Ascending aorta (tissue), 2 donors: Measurements from ENCODE around the gene OSTC. TPM values are rescaled to one million over a fixed set of nuclear protein-coding genes. Genes with fewer than 3 reads are reported as not detected.

ENCODE experiments used
- DNase-seq, 2 donors: peaks; one replicate each; pipeline ENCODE4 v3.0.0-alpha.2; 2019; ENCODE audit warnings: low spot score in 2 of 2
- H3K27ac ChIP-seq, 2 donors: fragments of 200-600 bp; sonication (generic); one replicate each; pipeline ENCODE4 v1.5.1; 2016 to 2017; ENCODE audit warnings: mild to moderate bottlenecking in 1 of 2
- H3K27me3 ChIP-seq: fragments of 200-600 bp; sonication (generic); one replicate; pipeline ENCODE4 v1.5.1; 2017
- H3K36me3 ChIP-seq, 2 donors: fragments of 200-600 bp; sonication (generic); one replicate each; pipeline ENCODE4 v1.5.1; 2016
- H3K4me1 ChIP-seq, 2 donors: fragments of 200-600 bp; sonication (generic); one replicate each; pipeline ENCODE4 v1.5.1; 2016 to 2017; ENCODE audit warnings: mild to moderate bottlenecking in 1 of 2
- H3K4me3 ChIP-seq, 2 donors: fragments of 200-600 bp; sonication (generic); one replicate each; pipeline ENCODE4 v1.5.1; 2016 to 2017; ENCODE audit warnings: mild to moderate bottlenecking in 1 of 2
- H3K9me3 ChIP-seq, 2 donors: fragments of 200-600 bp; sonication (generic); one replicate each; pipeline ENCODE4 v1.5.1; 2016
- intact Hi-C: fragments of 100-400 bp; cut with DNase I; formaldehyde crosslinking; loops from one replicate; pipeline ENCODE4 v1.15.1; 2023
- total RNA-seq: library from RNA; depleted of rRNA; stranded (reverse); fragments of >200 nt; gene quantifications from one replicate; pipeline ENCODE4 v1.1.0, GENCODE V29; 2016
- TF ChIP-seq, protein P1 (sequence below), 3 experiments: fragments of 200-600 bp in 2 of 3; fragments of 450-650 bp in 1 of 3; sonication (generic) in 2 of 3; IDR thresholded peaks; one replicate each; pipeline ENCODE4 v1.5.1; 2016 to 2019; ENCODE audit warnings: antibody characterized with exemption in 3 of 3, mild to moderate bottlenecking in 1 of 3, moderate library complexity in 1 of 3

Gene OSTC
- total RNA-seq: 50.4 TPM

- intact Hi-C loops: loop anchor here (1.0 to 10.0 kb wide), 4 partner anchors 30 to 1167 kb away; partner anchors contain the start of genes CASP6, GAR1, LEF1 and RPL34
- Histone ChIP-seq H3K27ac (peak within 1 kb of the TSS; percentile 81 to 82), H3K4me3 (peak within 1 kb of the TSS; percentile 52 to 95), H3K4me1 (peaks cover 0 to 9% of the 10 kb centered on the region in 2 donors), H3K9me3 (no peaks in the 10 kb centered on the region), H3K27me3 (no peaks in the 10 kb centered on the region), H3K36me3 (no peaks in the 10 kb centered on the region)
- TF ChIP-seq, protein P1, sequence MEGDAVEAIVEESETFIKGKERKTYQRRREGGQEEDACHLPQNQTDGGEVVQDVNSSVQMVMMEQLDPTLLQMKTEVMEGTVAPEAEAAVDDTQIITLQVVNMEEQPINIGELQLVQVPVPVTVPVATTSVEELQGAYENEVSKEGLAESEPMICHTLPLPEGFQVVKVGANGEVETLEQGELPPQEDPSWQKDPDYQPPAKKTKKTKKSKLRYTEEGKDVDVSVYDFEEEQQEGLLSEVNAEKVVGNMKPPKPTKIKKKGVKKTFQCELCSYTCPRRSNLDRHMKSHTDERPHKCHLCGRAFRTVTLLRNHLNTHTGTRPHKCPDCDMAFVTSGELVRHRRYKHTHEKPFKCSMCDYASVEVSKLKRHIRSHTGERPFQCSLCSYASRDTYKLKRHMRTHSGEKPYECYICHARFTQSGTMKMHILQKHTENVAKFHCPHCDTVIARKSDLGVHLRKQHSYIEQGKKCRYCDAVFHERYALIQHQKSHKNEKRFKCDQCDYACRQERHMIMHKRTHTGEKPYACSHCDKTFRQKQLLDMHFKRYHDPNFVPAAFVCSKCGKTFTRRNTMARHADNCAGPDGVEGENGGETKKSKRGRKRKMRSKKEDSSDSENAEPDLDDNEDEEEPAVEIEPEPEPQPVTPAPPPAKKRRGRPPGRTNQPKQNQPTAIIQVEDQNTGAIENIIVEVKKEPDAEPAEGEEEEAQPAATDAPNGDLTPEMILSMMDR (IDR thresholded peaks at IDR 0.05): peak in 2 of 3 experiments; percentile 21 to 36
- peak; percentile 75 to 97 for DNase-seq
These were observed at the start of gene OSTC for GRCh38 chr4:108650212-108651013. TSS of gene OSTC (plus strand) at chr4:108650599. CDS start at chr4:108650656, 57 bp downstream.

- H3K36me3 ChIP-seq: no peaks in the 10 kb centered on the region
- intact Hi-C loops: no loop called here
- TF ChIP-seq, protein P1 (IDR thresholded peaks at IDR 0.05): no peak
These were observed 49.3 kb upstream of the OSTC start for GRCh38 chr4:108601106-108601505.

GRCh38 chr4:108601532-108601931, 48.9 kb upstream of the OSTC start:
- Histone ChIP-seq H3K27me3 (no peaks in the 10 kb centered on the region), H3K36me3 (no peaks in the 10 kb centered on the region), H3K4me3 (no peak overlapping the region), H3K4me1 (no peaks in the 10 kb centered on the region), H3K27ac (no peak overlapping the region), H3K9me3 (no peaks in the 10 kb centered on the region)
- TF ChIP-seq, protein P1 (IDR thresholded peaks at IDR 0.05): no peak
- no peak for DNase-seq
- intact Hi-C loops: no loop called here

More at GRCh38 chr4:108601106-108601505, 49.3 kb upstream of the OSTC start:
- Histone ChIP-seq H3K27ac (no peak overlapping the region), H3K9me3 (no peaks in the 10 kb centered on the region), H3K27me3 (no peaks in the 10 kb centered on the region), H3K4me1 (no peaks in the 10 kb centered on the region), H3K4me3 (no peak overlapping the region)
- no peak for DNase-seq

DNA sequence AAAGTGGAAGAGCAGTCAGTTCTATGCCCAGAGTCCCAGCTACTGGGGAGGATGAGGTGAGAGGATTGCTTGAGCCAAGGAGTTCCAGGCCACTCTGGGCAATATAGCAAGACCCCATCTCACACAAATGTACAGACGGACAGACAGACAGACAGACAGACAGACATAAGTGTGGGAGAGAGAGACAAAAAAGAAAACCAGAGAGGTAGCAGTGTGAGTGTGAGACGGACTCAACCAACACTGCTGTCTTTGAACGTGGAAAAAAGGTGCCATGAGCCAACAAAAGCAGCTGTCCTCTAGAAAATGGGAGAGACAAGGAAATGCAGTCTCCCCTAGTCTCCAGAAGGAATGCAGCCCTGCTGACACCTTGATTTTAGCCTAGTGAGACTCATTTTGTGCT, 48.2 kb upstream of the OSTC start:
- Histone ChIP-seq H3K9me3 (no peaks in the 10 kb centered on the region), H3K36me3 (no peaks in the 10 kb centered on the region), H3K4me1 (no peaks in the 10 kb centered on the region), H3K27ac (no peak overlapping the region), H3K4me3 (no peak overlapping the region), H3K27me3 (no peaks in the 10 kb centered on the region)
- TF ChIP-seq, protein P1 (IDR thresholded peaks at IDR 0.05): no peak
- DNase-seq: no peak
- intact Hi-C loops: no loop called here

GRCh38 chr4:108607079-108607815, 43.2 kb upstream of the OSTC start:
- Histone ChIP-seq H3K36me3 (no peaks in the 10 kb centered on the region), H3K4me1 (no peaks in the 10 kb centered on the region), H3K9me3 (no peaks in the 10 kb centered on the region), H3K27me3 (no peaks in the 10 kb centered on the region), H3K4me3 (no peak overlapping the region), H3K27ac (no peak overlapping the region)
- TF ChIP-seq, protein P1 (IDR thresholded peaks at IDR 0.05): no peak
- no peak for DNase-seq
- intact Hi-C loops: no loop called here
